HG02610 (cell line): Measurements from ENCODE around the gene GGT6.

Source experiments
- ATAC-seq: cut with Tn5 transposase; IDR thresholded peaks from one replicate; pipeline ENCODE4 v1.9.1; 2021; ENCODE audit warnings: mild to moderate bottlenecking, moderate library complexity; ENCODE audit not compliant: unreplicated experiment

The GGT6 gene

DNA sequence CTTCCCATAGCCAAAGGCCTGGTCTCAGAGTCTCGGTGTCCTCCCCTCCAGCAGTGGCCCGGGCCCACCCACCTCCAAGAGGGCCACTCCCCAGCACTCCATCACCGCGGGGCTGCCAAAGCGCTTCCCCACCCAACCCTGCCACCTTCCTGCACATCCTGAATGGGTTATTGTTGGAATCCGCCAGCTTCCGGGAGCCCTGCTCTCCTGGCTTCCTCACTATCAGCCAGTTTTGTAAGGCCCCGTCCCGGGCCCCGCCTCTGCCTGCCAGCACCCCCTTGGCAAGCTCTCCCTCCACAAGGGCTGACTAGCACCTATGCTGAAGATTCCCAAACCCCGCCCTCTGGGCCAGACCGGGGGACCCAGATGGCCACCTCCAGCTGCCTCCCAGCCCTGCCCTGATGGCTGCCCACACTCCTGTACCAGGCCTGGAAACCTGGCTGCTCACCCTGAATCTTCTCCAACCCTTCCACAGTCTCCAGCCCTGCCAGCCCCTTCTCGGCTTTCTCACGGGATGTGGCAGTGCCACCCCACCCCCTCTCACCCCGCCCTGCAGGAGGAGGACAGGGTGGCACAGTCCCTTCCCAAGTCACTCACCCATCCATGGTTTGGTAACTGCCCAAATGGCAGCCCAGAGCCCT lies 19.6 kb downstream of the GGT6 start:
- ATAC-seq, result no peak

DNA sequence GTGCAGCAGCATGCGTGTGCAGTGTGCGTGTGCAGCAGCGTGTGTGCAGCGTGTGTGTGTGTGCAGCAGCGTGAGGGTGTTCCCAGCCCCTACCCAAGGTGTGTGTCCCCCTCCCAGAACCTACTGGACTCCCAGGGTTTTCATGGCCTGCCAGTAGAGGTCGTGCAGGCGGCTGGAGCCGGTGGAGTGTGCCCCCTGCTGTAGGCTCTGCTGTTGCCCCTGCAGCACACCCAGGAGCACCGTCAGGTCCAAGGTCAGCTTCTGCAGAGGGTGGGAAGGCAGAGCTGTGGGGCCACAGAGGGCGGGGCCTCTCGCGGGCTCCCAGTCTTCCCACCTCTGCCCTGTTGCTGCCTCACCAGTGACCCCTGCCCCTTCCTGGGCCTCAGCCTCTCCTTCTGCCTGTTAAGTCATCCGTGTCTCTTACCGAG lies 20.1 kb downstream of the GGT6 start:
- no peak for ATAC-seq

DNA sequence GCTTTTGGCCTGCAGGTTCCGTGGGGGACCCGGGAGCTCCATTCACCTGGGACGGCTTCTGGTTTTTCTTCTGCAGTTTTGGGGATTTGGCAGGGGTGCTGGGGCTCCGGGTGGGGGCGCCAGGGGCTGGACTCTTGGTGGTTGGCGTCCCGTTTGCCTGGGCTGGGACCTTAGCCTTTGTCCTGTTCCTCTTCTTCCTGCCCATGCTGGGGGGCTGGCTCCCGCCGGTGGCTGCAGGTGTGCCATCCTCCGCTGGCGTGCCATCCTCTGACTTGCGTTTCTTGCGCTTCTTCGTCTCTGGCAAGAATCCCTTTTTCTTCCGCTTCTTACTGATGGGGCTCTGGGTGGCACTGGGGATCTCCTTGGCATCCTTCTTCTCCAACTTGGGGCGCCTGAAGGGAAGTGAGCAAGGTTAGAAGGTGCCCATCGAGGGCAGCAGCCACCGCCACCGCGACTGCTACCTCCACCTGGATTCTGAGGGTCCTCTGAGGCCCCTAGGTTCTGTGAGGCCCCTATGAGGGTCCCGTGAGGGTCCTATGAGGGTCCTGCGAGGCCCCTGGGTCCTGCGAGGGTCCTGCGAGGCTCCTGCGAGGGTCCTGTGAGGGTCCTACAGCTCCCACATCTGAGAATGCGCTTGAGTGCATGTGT lies 20.7 kb downstream of the GGT6 start:
- ATAC-seq, result no peak

DNA sequence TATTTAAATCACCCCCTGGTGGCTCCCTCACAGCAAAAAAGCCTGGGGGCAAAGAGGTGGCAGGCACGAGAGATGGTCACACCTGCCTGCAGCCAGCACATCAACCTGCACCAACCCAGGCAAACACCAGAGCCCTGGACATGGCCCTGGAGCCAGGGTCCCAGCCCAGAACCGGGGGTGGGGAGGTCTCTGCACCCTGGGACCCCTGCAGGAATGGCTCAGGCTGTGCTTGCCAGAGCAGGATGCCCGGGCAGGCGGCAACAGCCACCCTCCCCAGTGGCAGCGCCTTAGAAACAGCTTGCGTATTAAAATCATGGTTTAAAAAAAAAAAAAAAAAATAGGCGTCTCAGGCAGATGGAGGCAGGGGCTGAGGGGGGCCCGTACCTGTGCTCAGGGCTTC lies 21.4 kb downstream of the GGT6 start:
- no peak for ATAC-seq

DNA sequence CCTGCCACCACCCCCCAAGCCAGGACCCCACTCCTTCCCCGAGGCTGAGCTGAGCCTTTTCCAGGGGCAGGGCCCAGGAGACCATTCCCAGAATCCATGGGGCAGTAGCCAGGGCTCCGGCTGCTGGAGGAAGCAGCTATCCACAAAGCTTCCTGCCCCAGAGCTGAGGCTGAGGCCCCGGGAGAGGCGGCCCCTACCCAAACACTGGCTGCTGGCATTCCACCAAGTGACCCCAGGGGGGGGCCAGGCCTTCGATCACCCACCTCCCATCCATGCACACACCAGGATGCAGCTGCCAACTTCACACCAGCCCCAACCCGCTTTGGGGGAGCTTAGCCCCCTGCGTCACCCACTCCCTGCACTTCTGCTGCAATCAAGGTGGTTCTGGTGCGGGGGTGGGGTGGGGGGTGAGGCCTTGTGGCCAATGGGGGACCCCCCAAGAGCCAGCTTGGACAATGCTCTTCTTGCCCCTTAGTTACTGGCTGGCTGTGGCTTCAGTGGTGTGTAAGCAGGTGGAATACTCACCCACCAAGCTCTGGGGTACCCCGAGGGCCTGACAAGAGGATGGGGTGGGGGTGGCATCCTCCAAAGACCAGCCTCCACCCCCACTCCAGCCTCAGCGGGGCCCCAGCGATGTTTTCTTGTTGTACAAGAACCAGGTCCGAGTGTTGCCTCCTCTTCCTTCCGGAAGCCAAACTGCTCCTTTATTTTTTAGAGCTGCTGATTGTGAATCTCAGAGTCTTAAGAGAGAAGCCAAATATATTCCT lies 22.0 kb downstream of the GGT6 start:
- ATAC-seq, result no peak

GRCh38 chr17:4537451-4538235 lies 22.7 kb downstream of the GGT6 start:
- no peak for ATAC-seq

DNA sequence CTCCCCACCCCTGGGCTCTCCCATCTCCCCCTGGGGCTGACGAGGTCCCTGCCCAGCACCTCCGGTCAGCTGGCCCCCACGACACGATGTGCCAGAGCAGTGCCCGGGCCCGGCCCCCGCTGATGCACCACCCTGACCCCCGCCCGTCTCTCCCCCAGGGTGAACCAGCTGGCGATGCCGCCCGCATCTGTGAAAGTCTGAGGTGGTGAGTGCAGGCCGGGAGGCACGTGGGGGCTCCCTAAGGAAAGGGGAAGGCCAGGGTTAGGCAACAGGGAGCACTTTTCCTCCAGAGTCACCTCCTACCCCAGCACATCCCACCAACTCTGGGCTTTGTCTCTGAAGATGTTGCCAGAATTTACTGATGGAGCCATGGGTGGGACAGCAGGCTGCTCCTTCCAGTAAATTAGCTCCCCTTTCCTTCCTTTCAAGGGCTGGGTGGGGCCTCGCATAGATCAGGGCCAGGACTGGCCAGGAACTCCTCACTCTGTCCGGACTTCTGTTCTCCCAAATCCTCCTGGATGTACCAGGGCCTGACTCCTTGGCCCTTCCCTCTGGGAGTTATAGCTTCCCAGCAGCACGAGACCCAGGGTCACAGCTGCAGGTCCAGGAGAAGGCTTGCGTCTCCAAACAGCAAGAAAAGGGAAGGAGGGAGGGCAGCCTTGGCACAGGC lies 23.5 kb downstream of the GGT6 start:
- no peak for ATAC-seq

- ATAC-seq, result no peak
Measured at GRCh38 chr17:4536259-4536741, 24.1 kb downstream of the GGT6 start.

GRCh38 chr17:4535667-4536258 lies 24.6 kb downstream of the GGT6 start:
- no peak for ATAC-seq

DNA sequence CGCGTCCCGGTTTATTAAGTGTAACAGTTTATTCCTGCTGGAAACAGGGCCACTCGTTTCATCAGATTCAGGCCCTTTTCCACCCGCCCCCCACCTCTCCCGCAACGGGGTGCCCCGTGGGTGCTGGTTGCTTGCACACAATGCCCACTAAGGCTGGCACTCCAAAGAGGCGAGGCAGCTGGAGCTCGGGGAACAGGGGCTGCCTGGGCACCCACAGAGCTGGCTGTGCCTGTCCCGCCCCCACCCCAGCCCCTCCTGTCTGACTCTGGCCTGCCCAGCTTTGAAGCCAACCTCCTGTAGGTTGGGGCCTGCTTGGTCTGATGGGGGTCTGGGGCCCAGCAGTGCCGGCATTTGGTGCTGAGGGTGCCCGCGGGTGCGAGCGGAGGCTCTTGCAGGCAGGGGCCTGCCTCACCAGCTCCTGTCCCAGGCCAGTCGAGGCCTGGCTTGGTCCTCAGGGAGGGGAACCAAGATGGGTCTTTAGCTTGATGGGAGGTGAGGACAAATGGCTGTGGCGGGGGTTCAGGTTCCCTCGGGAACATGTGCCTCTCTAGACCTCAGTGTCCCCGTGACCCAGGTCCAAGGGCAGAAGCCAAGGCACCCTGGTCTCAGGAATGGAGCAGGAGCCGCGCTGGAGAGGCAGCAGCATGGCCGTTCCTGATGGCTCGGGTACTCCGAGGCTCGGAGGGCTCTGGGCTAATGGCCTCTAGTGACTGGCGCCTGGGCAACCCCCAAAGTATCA lies 25.3 kb downstream of the GGT6 start:
- no peak for ATAC-seq

GRCh38 chr17:4534515-4534914 lies 25.9 kb downstream of the GGT6 start:
- ATAC-seq, result no peak

DNA sequence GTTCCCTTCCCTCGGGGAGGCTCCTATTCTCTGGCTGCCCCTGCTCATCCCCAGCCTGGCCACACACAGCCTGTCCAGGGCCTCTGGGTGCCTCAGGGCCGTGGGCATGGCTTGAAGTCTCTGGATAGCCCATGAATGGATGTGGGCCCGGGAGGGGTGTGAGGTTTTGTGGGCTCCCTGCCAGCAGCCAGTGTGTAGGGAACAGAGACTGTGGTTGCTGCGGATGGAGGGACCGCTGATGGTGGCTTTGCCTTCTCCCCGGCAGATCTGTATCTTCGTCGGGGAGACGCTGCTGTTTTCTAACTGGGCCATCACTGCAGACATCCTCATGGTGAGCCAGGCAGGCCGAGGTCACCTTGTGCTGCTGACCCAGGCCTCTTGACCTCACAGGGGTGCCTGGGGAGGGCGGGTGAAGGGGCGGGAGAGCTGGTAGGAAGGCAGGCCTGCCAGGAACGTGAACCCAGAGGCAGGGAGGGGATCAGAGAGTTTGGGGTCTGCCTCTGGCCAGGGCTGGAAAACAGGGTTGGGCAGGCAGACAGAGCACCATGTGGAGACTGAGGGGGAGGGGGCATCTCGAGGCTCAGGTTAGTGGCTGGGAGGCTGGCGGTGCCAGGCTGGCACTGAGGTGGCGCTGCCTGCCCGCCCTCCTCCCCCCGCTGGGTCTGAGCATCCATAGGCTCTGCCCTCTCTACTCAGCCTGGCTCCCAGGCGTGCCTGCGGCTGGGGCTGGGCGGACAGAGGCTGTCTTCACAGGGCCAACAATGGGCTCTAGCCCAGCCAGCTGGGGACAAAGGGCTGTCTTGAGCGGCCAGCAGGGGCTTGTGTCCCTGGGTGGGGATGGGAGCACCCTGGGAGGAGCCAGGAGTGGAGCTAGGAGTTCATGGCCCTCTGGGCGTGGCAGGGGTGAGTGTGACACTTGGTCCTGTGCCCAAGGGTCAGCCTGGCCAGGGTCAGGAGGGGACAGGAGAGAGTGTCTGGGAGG lies 26.6 kb downstream of the GGT6 start:
- ATAC-seq, result no peak

DNA sequence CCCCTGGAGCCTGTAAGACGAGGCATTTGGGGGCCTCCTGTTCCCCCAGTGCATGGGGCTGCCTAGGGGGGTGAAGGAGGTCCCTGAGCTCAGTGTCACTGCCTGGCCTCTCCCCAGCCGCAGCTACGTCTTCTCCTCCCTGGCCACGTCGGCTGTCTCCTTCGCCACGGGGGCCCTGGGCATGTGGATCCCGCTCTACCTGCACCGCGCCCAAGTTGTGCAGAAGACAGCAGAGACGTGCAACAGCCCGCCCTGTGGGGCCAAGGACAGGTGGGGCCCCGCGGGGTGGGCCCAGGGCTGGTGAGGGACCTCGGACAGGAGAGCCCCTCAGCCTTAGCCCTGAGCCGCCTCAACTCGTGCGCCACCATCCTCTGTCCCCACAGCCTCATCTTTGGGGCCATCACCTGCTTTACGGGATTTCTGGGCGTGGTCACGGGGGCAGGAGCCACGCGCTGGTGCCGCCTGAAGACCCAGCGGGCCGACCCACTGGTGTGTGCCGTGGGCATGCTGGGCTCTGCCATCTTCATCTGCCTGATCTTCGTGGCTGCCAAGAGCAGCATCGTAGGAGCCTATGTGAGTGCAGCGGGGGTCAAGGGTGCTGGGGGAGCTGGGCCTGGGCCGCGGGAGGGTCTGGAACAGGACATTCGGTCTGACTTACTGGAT lies 27.4 kb downstream of the GGT6 start:
- no peak for ATAC-seq

- no peak for ATAC-seq
Measured at GRCh38 chr17:4531988-4532736, 28.2 kb downstream of the GGT6 start.

GRCh38 chr17:4530799-4531730 lies 29.3 kb downstream of the GGT6 start:
- ATAC-seq, result no peak

- ATAC-seq, result no peak
Measured at GRCh38 chr17:4529533-4530152, 30.7 kb downstream of the GGT6 start.
